Activated CD4-positive, alpha-beta memory T cell treated with anti-CD3 and anti-CD28 coated beads for 36 hours (primary cell): ENCODE data around the gene NOTCH1. TPM values are rescaled to one million over a fixed set of nuclear protein-coding genes. Genes with fewer than 3 reads are reported as not detected.
"Not testable (repeated sequence)": the region's sequence is repeated elsewhere in the genome, so short reads cannot be mapped to it uniquely, and the experiment has no call there.

ENCODE experiments used
- CTCF ChIA-PET: fragments of 350-600 bp; sonication (Branson Sonifier 250); formaldehyde crosslinking; loops from one replicate; lab custom pipeline; 2021; ENCODE audit warnings: antibody characterized with exemption, inconsistent platforms; lab: Charles Lee
- POLR2A ChIA-PET: fragments of 350-600 bp; sonication (Branson Sonifier 250); formaldehyde crosslinking; loops from one replicate; lab custom pipeline; 2021; ENCODE audit warnings: antibody characterized with exemption; lab: Charles Lee
- DNase-seq: peaks from one replicate; pipeline ENCODE4 v3.0.0-alpha.2; 2020
- H3K27ac Mint-ChIP-seq: one replicate; pipeline ENCODE4 v1.8.0; 2021; ENCODE audit warnings: mixed read lengths
- H3K27me3 Mint-ChIP-seq: one replicate; pipeline ENCODE4 v1.8.0; 2021; ENCODE audit warnings: mixed read lengths
- H3K36me3 Mint-ChIP-seq: one replicate; pipeline ENCODE4 v1.8.0; 2021; ENCODE audit warnings: mixed read lengths
- H3K4me1 Mint-ChIP-seq: one replicate; pipeline ENCODE4 v1.8.0; 2021; ENCODE audit warnings: low read depth, mixed read lengths
- H3K4me3 Mint-ChIP-seq: one replicate; pipeline ENCODE4 v1.8.0; 2021; ENCODE audit warnings: mild to moderate bottlenecking, mixed read lengths
- H3K9me3 Mint-ChIP-seq: one replicate; pipeline ENCODE4 v1.8.0; 2021; ENCODE audit warnings: mixed read lengths
- intact Hi-C: fragments of 100-400 bp; cut with micrococcal nuclease; formaldehyde crosslinking; loops from one replicate; pipeline ENCODE4 v1.15.1; 2023
- total RNA-seq, 2 experiments: library from RNA; stranded (reverse); gene quantifications; one replicate each; pipeline ENCODE4 v1.2.3, GENCODE V29; 2021

The NOTCH1 gene
- total RNA-seq, 2 experiments from 2014 or later: 67.0 to 68.3 TPM

- no peaks in the 10 kb centered on the region for H3K36me3 Mint-ChIP-seq
- ChIA-PET CTCF (no interaction called here), POLR2A (no interaction called here)
- no peak overlapping the region for H3K4me3 Mint-ChIP-seq
- no peaks in the 10 kb centered on the region for H3K9me3 Mint-ChIP-seq
- DNase-seq: no peak
- no peaks in the 10 kb centered on the region for H3K27me3 Mint-ChIP-seq
- peaks cover 4% of the 10 kb centered on the region for H3K4me1 Mint-ChIP-seq
- no peak overlapping the region for H3K27ac Mint-ChIP-seq
- intact Hi-C loops: no loop called here
These were observed 29.9 kb upstream of the NOTCH1 start for GRCh38 chr9:136575626-136576268.

GRCh38 chr9:136574606-136575005 is 28.8 kb upstream of the NOTCH1 start:
- H3K4me3 Mint-ChIP-seq, H3K27me3 Mint-ChIP-seq, intact Hi-C loops, POLR2A ChIA-PET, H3K4me1 Mint-ChIP-seq, H3K36me3 Mint-ChIP-seq, H3K9me3 Mint-ChIP-seq, DNase-seq, H3K27ac Mint-ChIP-seq: not testable (repeated sequence)
- CTCF ChIA-PET: interaction anchor here (1.2 kb wide), 1 partner anchor 88 kb away, joined by 3 read pairs; no protein-coding TSS in a partner anchor

GRCh38 chr9:136572828-136573625 is 27.2 kb upstream of the NOTCH1 start:
- no peaks in the 10 kb centered on the region for H3K27me3 Mint-ChIP-seq
- H3K36me3 Mint-ChIP-seq: no peaks in the 10 kb centered on the region
- H3K9me3 Mint-ChIP-seq: no peaks in the 10 kb centered on the region
- no peak overlapping the region for H3K27ac Mint-ChIP-seq
- CTCF ChIA-PET: no interaction called here
- no peaks in the 10 kb centered on the region for H3K4me1 Mint-ChIP-seq
- DNase-seq: no peak
- POLR2A ChIA-PET: no interaction called here
- intact Hi-C loops: no loop called here
- H3K4me3 Mint-ChIP-seq: no peak overlapping the region

GRCh38 chr9:136572003-136572827 is 26.4 kb upstream of the NOTCH1 start:
- ChIA-PET CTCF (no interaction called here), POLR2A (no interaction called here)
- Mint-ChIP-seq H3K4me3 (no peak overlapping the region), H3K9me3 (no peaks in the 10 kb centered on the region), H3K36me3 (no peaks in the 10 kb centered on the region), H3K27ac (no peak overlapping the region), H3K27me3 (no peaks in the 10 kb centered on the region), H3K4me1 (no peaks in the 10 kb centered on the region)
- DNase-seq: no peak
- intact Hi-C loops: no loop called here

- H3K9me3 Mint-ChIP-seq: no peaks in the 10 kb centered on the region
- no peaks in the 10 kb centered on the region for H3K4me1 Mint-ChIP-seq
- CTCF ChIA-PET: no interaction called here
- POLR2A ChIA-PET: no interaction called here
- no peak for DNase-seq
- H3K36me3 Mint-ChIP-seq: no peaks in the 10 kb centered on the region
- H3K27me3 Mint-ChIP-seq: no peaks in the 10 kb centered on the region
- H3K27ac Mint-ChIP-seq: no peak overlapping the region
- no peak overlapping the region for H3K4me3 Mint-ChIP-seq
- intact Hi-C loops: no loop called here
These were observed 25.7 kb upstream of the NOTCH1 start for GRCh38 chr9:136571531-136571930.

GRCh38 chr9:136570916-136571315 is 25.1 kb upstream of the NOTCH1 start:
- Mint-ChIP-seq H3K4me3 (no peak overlapping the region), H3K36me3 (no peaks in the 10 kb centered on the region), H3K4me1 (no peaks in the 10 kb centered on the region), H3K27me3 (no peaks in the 10 kb centered on the region), H3K27ac (no peak overlapping the region), H3K9me3 (no peaks in the 10 kb centered on the region)
- no peak for DNase-seq
- ChIA-PET CTCF (no interaction called here), POLR2A (no interaction called here)
- intact Hi-C loops: no loop called here

- no peak for DNase-seq
- no peak overlapping the region for H3K27ac Mint-ChIP-seq
- H3K27me3 Mint-ChIP-seq: no peaks in the 10 kb centered on the region
- H3K4me1 Mint-ChIP-seq: no peaks in the 10 kb centered on the region
- intact Hi-C loops: no loop called here
- no peaks in the 10 kb centered on the region for H3K9me3 Mint-ChIP-seq
- no peaks in the 10 kb centered on the region for H3K36me3 Mint-ChIP-seq
- ChIA-PET POLR2A (no interaction called here), CTCF (no interaction called here)
- no peak overlapping the region for H3K4me3 Mint-ChIP-seq
These were observed 24.5 kb upstream of the NOTCH1 start for GRCh38 chr9:136570191-136570845.

GRCh38 chr9:136569526-136570148 is 23.8 kb upstream of the NOTCH1 start:
- no peaks in the 10 kb centered on the region for H3K4me1 Mint-ChIP-seq
- H3K36me3 Mint-ChIP-seq: no peaks in the 10 kb centered on the region
- H3K9me3 Mint-ChIP-seq: no peaks in the 10 kb centered on the region
- H3K4me3 Mint-ChIP-seq: no peak overlapping the region
- CTCF ChIA-PET: no interaction called here
- DNase-seq: no peak
- no peak overlapping the region for H3K27ac Mint-ChIP-seq
- intact Hi-C loops: no loop called here
- H3K27me3 Mint-ChIP-seq: no peaks in the 10 kb centered on the region
- POLR2A ChIA-PET: no interaction called here

GRCh38 chr9:136568288-136569081 is 22.6 kb upstream of the NOTCH1 start:
- Mint-ChIP-seq H3K36me3 (no peaks in the 10 kb centered on the region), H3K4me3 (no peak overlapping the region), H3K27ac (no peak overlapping the region), H3K9me3 (no peaks in the 10 kb centered on the region), H3K27me3 (no peaks in the 10 kb centered on the region), H3K4me1 (no peaks in the 10 kb centered on the region)
- intact Hi-C loops: no loop called here
- no peak for DNase-seq
- CTCF ChIA-PET: no interaction called here
- POLR2A ChIA-PET: no interaction called here

GRCh38 chr9:136567651-136568287 is 21.9 kb upstream of the NOTCH1 start:
- H3K9me3 Mint-ChIP-seq: no peaks in the 10 kb centered on the region
- H3K27ac Mint-ChIP-seq: no peak overlapping the region
- DNase-seq: no peak
- H3K36me3 Mint-ChIP-seq: no peaks in the 10 kb centered on the region
- intact Hi-C loops: no loop called here
- no peak overlapping the region for H3K4me3 Mint-ChIP-seq
- ChIA-PET POLR2A (no interaction called here), CTCF (no interaction called here)
- no peaks in the 10 kb centered on the region for H3K4me1 Mint-ChIP-seq
- H3K27me3 Mint-ChIP-seq: no peaks in the 10 kb centered on the region

GRCh38 chr9:136566901-136567300 is 21.1 kb upstream of the NOTCH1 start:
- Mint-ChIP-seq H3K27me3 (no peaks in the 10 kb centered on the region), H3K27ac (no peak overlapping the region), H3K36me3 (no peaks in the 10 kb centered on the region), H3K9me3 (no peaks in the 10 kb centered on the region), H3K4me1 (no peaks in the 10 kb centered on the region), H3K4me3 (no peak overlapping the region)
- intact Hi-C loops: no loop called here
- DNase-seq: no peak
- ChIA-PET CTCF (no interaction called here), POLR2A (no interaction called here)
